Kidney (tissue), 14 donors: ENCODE results near the gene DNM3. TPM values are rescaled to one million over a fixed set of nuclear protein-coding genes. Genes with fewer than 3 reads are reported as not detected.

ENCODE experiments used
- DNase-seq, 5 donors: peaks; one replicate each; pipeline ENCODE4 v3.0.0-alpha.2; 2013 to 2020
- FAIRE-seq: peaks from 2 replicates; lab custom pipeline; 2012; peaks lifted over from hg19 to GRCh38; lab: Jason Lieb, UNC
- H3K27ac ChIP-seq, 2 donors: one replicate each; pipeline ENCODE4 v1.7.0; 2013; ENCODE audit warnings: low read depth in 2 of 2, low read length in 2 of 2, inconsistent platforms in 1 of 2
- H3K27me3 ChIP-seq: one replicate; pipeline ENCODE4 v1.7.1; 2013; ENCODE audit warnings: low read length, inconsistent platforms; ENCODE audit not compliant: control insufficient read depth, insufficient read depth
- H3K36me3 ChIP-seq, 3 donors: one replicate each; pipeline versions ENCODE4 v1.7.0 to v1.7.1; 2013; ENCODE audit warnings: low read length in 3 of 3, control low read depth in 1 of 3, inconsistent platforms in 1 of 3; ENCODE audit not compliant: insufficient read depth in 3 of 3, control insufficient read depth in 2 of 3
- H3K4me1 ChIP-seq, 3 donors: one replicate each; pipeline versions ENCODE4 v1.7.0 to v1.7.1; 2013; ENCODE audit warnings: low read length in 3 of 3, inconsistent platforms in 1 of 3, low read depth in 1 of 3; ENCODE audit not compliant: control insufficient read depth in 2 of 3, insufficient read depth in 2 of 3
- H3K4me3 ChIP-seq, 3 donors: one replicate each; pipeline versions ENCODE4 v1.7.0 to v1.8.1; 2013; ENCODE audit warnings: low read length in 3 of 3, control low read depth in 1 of 3, inconsistent platforms in 1 of 3
- H3K9ac ChIP-seq, 3 donors: one replicate each; pipeline versions ENCODE4 v1.7.0 to v1.7.1; 2013; ENCODE audit warnings: low read length in 3 of 3, control low read depth in 1 of 3, inconsistent platforms in 1 of 3
- H3K9me3 ChIP-seq, 3 donors: one replicate each; pipeline versions ENCODE4 v1.7.0 to v1.7.1; 2013; ENCODE audit warnings: low read length in 3 of 3, control low read depth in 1 of 3, inconsistent platforms in 1 of 3; ENCODE audit not compliant: control insufficient read depth in 2 of 3, insufficient read depth in 1 of 3
- intact Hi-C: fragments of 100-400 bp; cut with DNase I; formaldehyde crosslinking; loops from one replicate; pipeline ENCODE4 v1.11.1; 2022
- polyA plus RNA-seq: library from polyadenylated mRNA; stranded (reverse); fragments of 350-450 nt; fragmentation: Illumina TruSeq; extraction: RNeasy Lipid Tissue Mini Kit (QIAGEN cat#74804); gene quantifications from one replicate; pipeline ENCODE4 v1.2.3, GENCODE V29; 2014; ENCODE audit warnings: low read depth, low replicate concordance; ENCODE audit not compliant: insufficient read depth
- total RNA-seq: library from RNA; stranded (reverse); fragmentation: NEBNext Ultra II Directional; extraction: Animal tissue kit (Norgen Biotek cat#: 25700); gene quantifications from one replicate; pipeline ENCODE4 v1.2.1, GENCODE V29; 2021
- TF ChIP-seq, protein P1 (sequence below): IDR thresholded peaks from 3 replicates; pipeline ENCODE4 v1.5.1; 2012; ENCODE audit warnings: mild to moderate bottlenecking, moderate library complexity, borderline replicate concordance; ENCODE audit not compliant: insufficient read depth; ENCODE audit errors: extremely low read depth
- donor health status: control.
- donor health status: control.
- donor health status: control.
- donor health status: control.
- donor health status: control.
- donor health status: DM: yes; HTN: yes; CAD: no.
- donor health status: Normal renal cell carcinoma (clear cell type).

DNM3 gene
- total and polyA plus RNA-seq, 2 donors from 2014 or later: 5.9 to 19.1 TPM

DNA sequence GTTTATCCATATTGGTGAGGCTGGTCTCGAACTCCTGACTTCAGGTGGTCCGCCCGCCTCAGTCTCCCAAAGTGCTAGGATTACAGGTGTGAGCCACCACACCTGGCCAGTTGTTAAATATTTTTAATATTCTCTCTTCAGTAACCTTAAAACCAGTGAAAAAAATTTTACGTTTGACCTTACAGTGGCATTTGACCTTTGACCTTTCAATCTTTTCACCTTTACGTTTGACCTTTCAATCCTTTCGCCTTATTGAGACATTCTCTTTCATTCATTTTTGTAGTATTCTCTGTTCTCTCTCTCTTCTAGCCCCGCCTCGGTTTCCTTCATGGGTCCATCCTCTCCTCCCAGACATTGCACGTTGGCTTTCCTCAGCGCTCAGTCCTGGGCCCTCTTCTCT is 277.9 kb downstream of the DNM3 start:
- intact Hi-C loops: no loop called here
- no peak overlapping the region for H3K4me3 ChIP-seq
- FAIRE-seq: no peak

DNA sequence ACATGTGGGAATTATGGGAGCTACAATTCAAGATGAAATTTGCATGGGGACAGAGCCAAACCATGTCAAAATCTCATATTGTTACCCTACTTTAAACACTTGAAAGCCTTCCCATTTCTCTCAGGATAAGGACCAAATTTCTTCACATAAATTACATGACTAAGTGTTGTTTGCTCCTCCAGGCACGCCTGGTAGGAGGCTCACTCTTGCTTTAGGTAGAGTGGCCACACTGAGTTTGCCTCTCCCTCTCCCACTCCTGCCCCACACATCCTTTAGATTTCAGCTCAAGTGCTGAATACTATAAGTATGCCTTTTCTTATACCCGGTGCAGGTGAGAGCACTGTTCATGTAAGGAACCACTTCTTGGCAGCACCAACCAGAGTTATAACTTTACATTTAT is 279.1 kb downstream of the DNM3 start:
- H3K9me3 ChIP-seq: no peaks in the 10 kb centered on the region
- TF ChIP-seq, protein P1, sequence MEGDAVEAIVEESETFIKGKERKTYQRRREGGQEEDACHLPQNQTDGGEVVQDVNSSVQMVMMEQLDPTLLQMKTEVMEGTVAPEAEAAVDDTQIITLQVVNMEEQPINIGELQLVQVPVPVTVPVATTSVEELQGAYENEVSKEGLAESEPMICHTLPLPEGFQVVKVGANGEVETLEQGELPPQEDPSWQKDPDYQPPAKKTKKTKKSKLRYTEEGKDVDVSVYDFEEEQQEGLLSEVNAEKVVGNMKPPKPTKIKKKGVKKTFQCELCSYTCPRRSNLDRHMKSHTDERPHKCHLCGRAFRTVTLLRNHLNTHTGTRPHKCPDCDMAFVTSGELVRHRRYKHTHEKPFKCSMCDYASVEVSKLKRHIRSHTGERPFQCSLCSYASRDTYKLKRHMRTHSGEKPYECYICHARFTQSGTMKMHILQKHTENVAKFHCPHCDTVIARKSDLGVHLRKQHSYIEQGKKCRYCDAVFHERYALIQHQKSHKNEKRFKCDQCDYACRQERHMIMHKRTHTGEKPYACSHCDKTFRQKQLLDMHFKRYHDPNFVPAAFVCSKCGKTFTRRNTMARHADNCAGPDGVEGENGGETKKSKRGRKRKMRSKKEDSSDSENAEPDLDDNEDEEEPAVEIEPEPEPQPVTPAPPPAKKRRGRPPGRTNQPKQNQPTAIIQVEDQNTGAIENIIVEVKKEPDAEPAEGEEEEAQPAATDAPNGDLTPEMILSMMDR: no peak
- intact Hi-C loops: no loop called here

More for the DNA sequence above, 277.9 kb downstream of the DNM3 start:
- DNase-seq: no peak
- no peak overlapping the region for H3K9ac ChIP-seq
- no peaks in the 10 kb centered on the region for H3K36me3 ChIP-seq
- no peak overlapping the region for H3K27ac ChIP-seq
- no peaks in the 10 kb centered on the region for H3K9me3 ChIP-seq
- TF ChIP-seq, protein P1: no peak
- no peaks in the 10 kb centered on the region for H3K4me1 ChIP-seq
- no peaks in the 10 kb centered on the region for H3K27me3 ChIP-seq

DNA sequence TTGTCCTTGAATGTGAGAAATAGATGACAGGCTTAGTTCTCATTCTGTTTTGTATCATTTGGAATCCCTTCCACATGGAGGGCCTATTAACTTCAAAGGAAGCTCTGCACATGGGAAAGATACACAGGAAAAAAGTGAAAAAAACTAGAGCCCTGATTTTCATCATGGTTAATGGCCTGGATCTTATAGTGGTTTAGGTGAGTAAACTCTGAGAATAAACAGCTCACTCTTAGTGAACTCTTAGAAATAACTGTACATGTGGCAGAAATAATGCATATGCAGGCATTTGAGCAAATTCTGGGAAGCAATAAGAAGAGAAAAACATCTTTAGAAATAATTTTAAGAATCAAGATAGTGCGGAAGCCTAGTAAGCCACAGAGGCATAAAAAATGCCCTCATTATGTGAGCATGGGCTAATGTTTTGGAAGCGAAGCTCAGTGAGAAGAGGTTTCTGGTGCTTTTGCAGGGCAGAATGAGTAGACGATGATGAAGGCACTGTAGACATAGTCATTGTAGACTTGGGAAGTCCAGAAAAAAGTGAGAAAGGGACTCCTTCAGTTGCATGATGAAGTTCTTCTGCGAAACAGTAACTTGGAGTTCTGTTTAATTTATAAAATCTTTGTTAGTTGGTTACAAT is 279.9 kb downstream of the DNM3 start:
- DNase-seq: peak in 2 of 5 donors; percentile 79 to 83
- no peaks in the 10 kb centered on the region for H3K36me3 ChIP-seq
- no peaks in the 10 kb centered on the region for H3K4me1 ChIP-seq
- TF ChIP-seq, protein P1: no peak
- no peaks in the 10 kb centered on the region for H3K27me3 ChIP-seq
- H3K27ac ChIP-seq: no peak overlapping the region
- FAIRE-seq: no peak
- no peak overlapping the region for H3K4me3 ChIP-seq
- intact Hi-C loops: no loop called here
- no peaks in the 10 kb centered on the region for H3K9me3 ChIP-seq
- H3K9ac ChIP-seq: no peak overlapping the region

More for the DNA sequence above, 279.1 kb downstream of the DNM3 start:
- DNase-seq (no peak), FAIRE-seq (no peak)
- no peak overlapping the region for H3K27ac ChIP-seq
- no peak overlapping the region for H3K9ac ChIP-seq
- H3K36me3 ChIP-seq: no peaks in the 10 kb centered on the region
- no peaks in the 10 kb centered on the region for H3K4me1 ChIP-seq
- H3K27me3 ChIP-seq: no peaks in the 10 kb centered on the region
- H3K4me3 ChIP-seq: no peak overlapping the region
